ENCODE results near the gene MMP10.

GRCh38 chr11:102724904-102725500 lies 55.4 kb downstream of the MMP10 start, which contains the start of gene MMP8:
- TF ChIP-seq CTCF (IDR thresholded peaks at IDR 0.05; ENCODE audit: low read depth, low read length) (no peak), POLR2A (IDR thresholded peaks at IDR 0.05; ENCODE audit: extremely low read depth, insufficient read length) (no peak), MAX (IDR thresholded peaks at IDR 0.05; ENCODE audit: low read depth, low read length) (no peak), MYC (IDR thresholded peaks at IDR 0.05; ENCODE audit: low read depth, low read length) (no peak)
